HG03108 (cell line): ENCODE data around the gene NKAIN2.

Experiments
- ATAC-seq: cut with Tn5 transposase; IDR thresholded peaks from one replicate; pipeline ENCODE4 v1.9.1; 2021; ENCODE audit warnings: moderate library complexity; ENCODE audit not compliant: unreplicated experiment

NKAIN2 gene

GRCh38 chr6:124868481-124868880 lies 1064.8 kb downstream of the NKAIN2 start:
- ATAC-seq, result no peak

DNA sequence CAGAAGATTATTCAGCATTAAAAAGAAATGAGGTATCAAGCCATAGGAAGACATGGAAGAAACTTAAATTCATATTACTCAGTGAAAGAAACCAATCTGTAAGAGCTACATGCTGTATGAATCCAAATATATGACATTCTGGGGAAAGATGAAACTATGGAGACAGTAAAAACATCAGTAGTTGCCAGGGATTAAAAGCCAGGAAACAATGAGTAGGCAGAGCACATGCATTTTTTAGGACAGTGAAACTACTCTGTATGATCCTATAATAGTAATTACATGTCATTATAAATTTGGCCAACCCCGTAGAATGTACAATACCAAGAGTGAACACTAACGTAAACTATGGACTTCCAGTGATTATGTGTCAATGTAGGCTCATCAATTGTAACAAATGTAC lies 1065.8 kb downstream of the NKAIN2 start:
- ATAC-seq, result no peak

DNA sequence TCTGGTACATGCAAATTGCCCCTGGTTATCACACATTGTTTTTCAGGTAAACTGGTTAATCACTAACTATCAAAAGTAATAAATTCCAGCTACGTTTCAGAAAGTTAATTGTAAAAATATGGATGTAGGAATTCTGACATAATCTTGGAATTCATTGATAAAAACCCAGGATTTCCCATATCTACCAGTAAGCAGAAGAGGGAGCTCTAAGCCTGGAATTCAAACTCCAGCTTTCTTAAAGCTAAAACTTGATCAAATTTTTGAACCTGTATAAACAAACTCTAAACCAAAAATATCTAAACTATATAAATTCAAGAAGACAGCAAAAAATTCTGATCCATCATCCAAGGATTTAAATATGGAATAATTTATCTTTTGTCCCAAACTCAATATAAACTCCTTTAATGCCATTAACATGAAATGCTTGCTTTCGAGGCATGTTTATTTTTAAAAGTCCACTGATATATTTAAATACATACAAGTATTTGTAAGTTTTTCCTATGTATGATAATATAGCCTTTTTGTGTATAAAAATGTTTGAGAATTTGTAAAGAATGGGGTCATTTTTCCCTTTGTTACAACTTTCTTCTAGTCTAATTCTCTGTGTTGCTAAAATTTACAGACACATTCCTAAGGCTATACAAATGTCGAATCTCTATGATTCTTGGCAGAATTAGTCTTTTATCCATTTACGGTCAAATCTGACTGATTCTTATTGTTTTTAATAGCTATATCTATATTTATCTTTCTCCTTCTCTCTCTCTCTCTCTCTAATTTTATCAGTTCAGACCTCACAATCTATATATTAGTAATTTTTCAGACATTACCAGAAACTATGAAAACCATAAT lies 1067.2 kb downstream of the NKAIN2 start:
- no peak for ATAC-seq

- peak; percentile 72 for ATAC-seq
These were observed 1068.8 kb downstream of the NKAIN2 start for GRCh38 chr6:124872361-124873065.

GRCh38 chr6:124873066-124873410 lies 1069.4 kb downstream of the NKAIN2 start:
- ATAC-seq, result no peak
